Stimulated activated naive CD4-positive, alpha-beta T cell (primary cell): ENCODE measurements around the gene TNRC6B.
"Not testable (repeated sequence)": the region's sequence is repeated elsewhere in the genome, so short reads cannot be mapped to it uniquely, and the experiment has no call there.

ENCODE experiments used
- DNase-seq, 6 experiments: peaks; one replicate each; lab custom pipeline; 2025; lab: John Stamatoyannopoulos, UW

Gene TNRC6B

DNA sequence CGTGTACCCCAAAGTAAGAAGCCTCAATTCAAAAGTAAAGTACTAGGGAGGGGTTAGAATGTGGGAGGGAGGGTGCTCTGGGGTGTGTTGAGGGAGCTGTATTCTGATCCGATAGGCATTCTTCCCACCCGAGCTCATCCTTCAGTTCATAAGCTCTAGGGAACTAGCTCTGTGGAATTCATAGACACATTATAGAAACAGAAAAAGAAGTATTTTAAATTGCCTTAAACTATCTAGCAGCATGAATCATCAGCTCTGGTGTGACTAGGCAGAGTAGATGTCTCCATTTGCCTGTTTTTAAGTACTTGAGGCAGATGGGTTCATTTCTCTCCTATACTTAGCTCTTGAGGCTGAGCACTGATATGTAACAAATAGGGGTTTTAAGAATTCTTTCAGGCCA, 185.3 kb downstream of the TNRC6B start:
- no peak for DNase-seq

DNA sequence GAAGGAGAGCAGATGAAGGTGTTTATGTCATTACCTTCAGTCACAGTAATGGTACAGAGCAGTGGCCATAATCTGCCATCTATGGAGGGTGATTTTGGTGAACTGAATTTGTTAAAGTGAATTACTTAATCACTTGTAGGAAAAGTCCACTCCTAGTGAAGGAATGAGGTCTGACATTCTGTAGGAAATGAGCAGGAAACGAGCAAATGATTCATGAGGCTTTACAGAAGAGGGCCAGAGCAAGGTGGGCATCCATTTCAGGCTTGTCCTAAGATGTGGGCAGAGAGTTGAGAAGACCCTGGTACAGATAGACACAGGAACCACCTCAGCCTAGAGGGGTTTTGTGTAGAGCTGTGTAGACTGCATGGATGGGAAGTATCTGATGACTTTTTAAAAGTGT, 186.7 kb downstream of the TNRC6B start:
- no peak for DNase-seq

DNA sequence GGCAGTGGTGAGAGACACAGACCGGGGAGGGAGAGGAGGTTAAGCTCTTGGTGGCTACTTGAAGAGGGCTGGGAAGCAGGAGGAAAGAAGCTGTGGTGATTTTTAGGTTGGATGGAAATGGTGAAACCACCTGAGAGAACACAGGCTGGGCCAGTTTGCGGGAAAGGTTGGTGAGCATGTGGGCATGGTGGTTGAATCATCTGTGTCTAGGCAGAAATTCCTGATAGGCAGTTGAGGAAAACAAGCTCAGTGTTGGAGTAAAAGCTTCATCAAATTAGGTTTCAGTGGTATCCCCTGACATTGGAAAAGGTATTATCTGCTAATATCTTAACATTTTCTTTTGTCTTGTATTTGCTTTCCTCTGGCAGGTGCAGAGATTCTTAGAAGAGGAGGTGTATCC, 188.3 kb downstream of the TNRC6B start:
- no peak for DNase-seq

DNA sequence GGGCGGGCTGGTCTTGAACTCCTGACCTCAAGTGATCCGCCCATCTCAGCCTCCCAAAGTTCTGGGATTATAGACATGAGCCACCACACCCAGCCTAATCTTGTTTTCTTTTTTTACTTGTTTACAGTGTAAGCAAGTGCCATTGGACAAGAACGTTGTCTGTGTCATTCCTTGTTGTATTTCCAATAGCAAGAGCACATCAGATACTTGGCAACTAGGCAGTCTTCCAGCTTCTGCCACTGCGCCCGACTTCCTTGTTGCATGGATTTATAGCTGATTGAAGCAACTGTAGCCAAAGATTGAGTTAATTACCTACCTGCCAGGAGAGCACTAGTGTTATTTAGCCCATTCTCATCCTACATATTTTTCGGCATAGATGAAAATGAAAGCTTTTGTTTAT, 189.6 kb downstream of the TNRC6B start:
- no peak for DNase-seq

DNA sequence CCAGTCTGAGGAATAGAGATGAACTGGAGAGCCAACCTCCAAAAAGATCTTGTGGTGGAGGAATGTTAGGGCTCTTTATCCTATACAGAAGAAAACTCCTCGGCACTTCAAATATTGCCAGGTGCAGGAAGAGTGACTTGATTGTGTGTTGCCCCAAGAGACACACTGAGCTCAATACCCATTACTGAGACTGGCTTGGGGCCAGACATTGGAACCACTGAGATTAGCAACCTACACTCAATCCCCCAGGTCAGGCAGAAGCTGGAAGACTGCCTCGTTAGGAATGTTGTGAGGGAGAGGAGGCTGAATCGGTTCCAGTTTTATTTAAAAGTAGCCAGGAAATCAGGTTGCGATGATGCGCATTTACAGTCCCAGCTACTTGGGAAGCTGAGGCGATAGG, 190.3 kb downstream of the TNRC6B start:
- DNase-seq, result no peak

DNA sequence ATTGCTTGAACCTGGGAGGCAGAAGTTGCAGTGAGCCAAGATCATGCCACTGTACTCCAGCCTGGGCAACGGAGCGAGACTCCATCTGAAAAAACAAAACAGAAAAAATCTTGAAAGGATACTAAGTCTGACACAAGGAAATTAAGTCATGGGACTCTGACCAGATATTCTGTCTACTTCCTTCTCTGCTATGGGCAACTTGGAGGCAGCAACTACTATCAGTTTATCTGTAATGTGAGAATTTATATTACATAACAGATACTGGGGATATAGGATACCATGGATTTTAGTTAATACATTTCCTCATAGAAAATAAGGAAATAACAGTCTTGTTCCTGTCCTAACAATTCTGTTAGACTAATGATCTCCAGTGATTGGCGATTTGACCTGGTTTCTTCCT, 191.1 kb downstream of the TNRC6B start:
- DNase-seq, result no peak

DNA sequence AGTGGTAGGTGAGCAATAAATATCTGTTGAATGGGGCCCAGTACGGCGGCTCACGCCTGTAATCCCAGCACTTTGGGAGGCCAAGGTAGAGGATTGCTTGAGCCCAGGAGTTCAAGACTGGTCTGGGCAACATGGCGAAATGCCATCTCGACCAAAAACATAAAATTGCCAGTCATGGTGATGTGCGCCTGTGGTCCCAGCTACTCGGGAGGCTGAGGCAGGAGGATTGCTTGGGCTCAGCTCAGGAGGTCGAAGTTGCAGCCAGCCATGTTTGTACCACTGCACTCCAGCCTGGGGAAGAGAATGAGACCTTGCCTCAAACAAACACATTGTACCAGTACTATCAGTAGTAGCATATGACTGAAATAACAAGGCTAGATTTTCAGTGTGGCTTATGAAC, 196.8 kb downstream of the TNRC6B start:
- no peak for DNase-seq

DNA sequence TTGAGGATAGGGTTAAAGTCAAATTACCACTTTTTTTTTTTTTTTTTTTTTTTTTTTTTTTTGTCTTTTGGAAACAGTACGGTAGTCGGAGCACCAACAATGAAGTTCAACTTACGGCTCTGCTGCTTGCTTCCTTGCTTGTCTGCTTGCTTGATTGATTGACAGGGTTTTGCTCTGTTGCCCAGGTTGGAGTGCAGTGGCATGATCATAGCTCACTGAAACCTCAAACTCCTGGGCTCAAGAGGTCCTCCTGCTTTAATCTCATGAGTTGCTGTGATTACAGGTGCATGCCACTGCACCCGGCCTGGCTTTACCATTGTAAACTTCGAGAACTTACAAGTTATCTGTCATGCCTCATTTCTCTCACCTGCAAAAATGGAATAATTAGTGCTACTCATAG, 198.4 kb downstream of the TNRC6B start:
- DNase-seq, result no peak

DNA sequence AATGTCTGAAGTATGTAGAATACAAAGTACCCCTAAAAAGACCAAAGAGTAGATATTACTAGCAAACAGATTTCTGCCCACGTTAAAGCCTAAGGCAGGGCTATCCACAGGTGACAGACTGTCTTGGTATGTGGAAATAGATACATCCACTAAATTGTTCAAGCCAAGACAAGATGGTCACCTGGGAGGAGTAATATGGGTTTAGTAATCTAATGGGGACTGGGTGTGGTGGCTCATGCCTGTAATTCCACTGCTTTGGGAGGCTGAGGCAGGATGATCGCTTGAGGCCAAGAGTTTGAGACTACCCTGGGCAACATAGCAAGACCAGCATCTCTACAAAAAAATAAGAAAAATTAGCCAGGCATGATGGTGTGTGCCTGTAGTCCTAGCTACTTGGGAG, 200.2 kb downstream of the TNRC6B start:
- no peak for DNase-seq

DNA sequence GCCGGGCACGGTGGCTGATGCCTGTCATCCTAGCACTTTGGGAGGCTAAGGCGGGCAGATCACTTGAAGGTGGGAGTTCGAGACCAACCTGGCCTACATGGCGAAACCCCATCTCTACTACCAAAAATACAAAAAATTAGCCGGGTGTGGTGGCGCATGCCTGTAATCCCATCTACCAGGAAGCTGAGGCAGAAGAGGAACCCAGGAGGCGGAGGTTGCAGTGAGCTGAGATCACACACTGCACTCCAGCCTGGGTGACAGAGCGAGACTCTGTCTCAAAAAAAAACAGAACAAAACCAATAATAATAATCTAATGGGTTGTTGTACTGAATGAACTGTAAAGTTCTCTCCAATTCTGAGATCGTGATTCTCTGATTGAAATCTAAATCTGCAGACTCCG, 200.7 kb downstream of the TNRC6B start:
- DNase-seq, result not testable (repeated sequence)

DNA sequence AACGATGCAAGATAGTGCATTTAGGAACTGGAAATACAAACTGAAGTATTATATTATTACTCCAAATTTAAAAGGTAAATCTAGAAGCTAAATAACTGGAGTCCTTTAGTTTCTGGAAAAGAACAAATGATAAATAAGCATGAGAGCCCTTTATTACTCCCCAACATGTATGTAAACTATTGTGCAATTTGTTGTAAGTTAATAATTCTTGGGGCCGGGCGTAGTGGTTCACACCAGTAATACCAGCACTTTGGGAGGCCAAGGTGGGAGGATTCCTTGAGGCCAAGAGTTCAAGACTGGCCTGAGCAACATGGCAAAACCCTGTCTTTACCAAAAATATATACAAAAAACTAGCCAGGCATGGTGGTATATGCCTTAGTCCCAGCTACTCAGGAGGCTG, 203.7 kb downstream of the TNRC6B start:
- no peak for DNase-seq

DNA sequence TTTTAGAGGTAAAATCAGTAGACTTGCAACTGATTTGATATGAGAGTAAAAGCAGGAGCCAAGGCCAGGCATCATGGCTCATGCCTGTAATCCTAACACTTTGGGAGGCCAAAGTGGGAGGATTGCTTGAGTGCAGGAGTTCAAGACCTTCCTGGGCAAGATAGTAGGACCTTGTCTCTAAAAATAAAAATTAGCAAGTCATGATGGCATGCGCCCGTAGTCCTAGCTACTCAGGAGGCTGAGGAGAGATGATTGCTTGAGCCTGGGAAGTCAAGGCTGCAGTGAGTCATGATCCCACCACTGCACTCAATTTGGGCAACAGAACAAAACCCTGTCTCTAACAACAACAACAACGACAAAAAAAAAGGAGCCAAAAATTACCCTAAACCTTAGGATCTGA, 206.2 kb downstream of the TNRC6B start:
- no peak for DNase-seq

DNA sequence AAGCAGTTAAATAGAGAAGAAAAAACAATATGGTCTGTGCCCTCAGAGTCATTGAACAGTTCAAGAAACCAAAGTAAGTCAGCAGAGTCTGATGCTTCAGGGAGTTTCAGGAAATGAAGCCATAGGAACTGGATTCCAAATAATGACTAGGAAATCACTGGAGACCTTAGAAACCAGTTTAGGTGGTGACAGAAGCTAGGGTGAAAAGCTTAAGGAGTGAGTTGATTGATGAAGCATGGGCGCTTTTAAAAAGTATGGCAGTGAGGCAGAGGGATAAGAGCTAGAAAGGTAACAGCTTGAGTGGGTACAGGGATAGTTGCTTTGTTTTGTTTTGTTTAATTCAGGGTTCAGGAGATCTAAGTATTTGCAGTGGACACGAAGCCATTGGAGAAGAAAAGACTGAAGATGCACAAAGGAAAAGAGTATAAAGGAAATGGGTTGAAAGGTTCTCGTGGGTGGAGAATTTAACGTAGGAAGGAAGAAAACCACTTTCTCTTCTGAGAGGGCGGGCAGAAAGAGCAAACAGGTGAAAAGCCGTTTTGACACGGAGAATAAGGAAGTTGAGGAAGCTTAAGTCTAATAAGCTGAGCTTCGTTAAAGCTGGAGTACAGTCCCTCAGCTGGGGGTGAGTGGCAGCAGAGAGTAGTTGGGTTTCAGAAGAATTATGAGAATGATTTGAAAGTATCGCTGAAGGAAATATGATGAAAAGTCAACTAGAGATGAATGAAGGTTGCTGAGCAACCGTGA, 207.5 kb downstream of the TNRC6B start:
- DNase-seq, result peak in 5 of 6 experiments; percentile 31 to 77 (median 67)
